Measurements from ENCODE around the gene DEGS2. TPM values are rescaled to one million over a fixed set of nuclear protein-coding genes. Genes with fewer than 3 reads are reported as not detected.

The DEGS2 gene
- total and polyA plus RNA-seq, 2 experiments from 2014 or later, result 0.63 to 2.2 TPM

GRCh38 chr14:100192672-100193416, 33.4 kb upstream of the DEGS2 start:
- no peaks in the 10 kb centered on the region for H3K79me2 ChIP-seq (replicated peaks; ENCODE audit: insufficient read depth)
- peak overlapping the region; percentile 40; the same call in 1 of the 2 replicates for H3K4me3 ChIP-seq
- peak; percentile 100 for DNase-seq (ENCODE audit: low spot score)
- peak overlapping the region; percentile 76 for H3K4me2 ChIP-seq
- peak overlapping the region; percentile 81 for H3K27ac ChIP-seq (ENCODE audit: low read depth)
- Mint-ChIP-seq H3K27ac (peak overlapping the region; percentile 74; the same call in 1 of the 2 replicates), H3K27me3 (ENCODE audit: insufficient read depth, low read depth, poor library complexity) (peaks cover 13% of the 10 kb centered on the region), H3K4me1 (peaks cover 13% of the 10 kb centered on the region), H3K36me3 (ENCODE audit: low read depth) (no peaks in the 10 kb centered on the region), H3K4me3 (peak overlapping the region; percentile 59), H3K9me3 (peaks cover 6% of the 10 kb centered on the region; the same call in 1 of the 3 replicates)
- no peaks in the 10 kb centered on the region for H3K9me2 ChIP-seq (ENCODE audit: insufficient read depth)
- H3K27me3 ChIP-seq (ENCODE audit: insufficient read depth), result no peaks in the 10 kb centered on the region
- TF ChIP-seq, protein P1, sequence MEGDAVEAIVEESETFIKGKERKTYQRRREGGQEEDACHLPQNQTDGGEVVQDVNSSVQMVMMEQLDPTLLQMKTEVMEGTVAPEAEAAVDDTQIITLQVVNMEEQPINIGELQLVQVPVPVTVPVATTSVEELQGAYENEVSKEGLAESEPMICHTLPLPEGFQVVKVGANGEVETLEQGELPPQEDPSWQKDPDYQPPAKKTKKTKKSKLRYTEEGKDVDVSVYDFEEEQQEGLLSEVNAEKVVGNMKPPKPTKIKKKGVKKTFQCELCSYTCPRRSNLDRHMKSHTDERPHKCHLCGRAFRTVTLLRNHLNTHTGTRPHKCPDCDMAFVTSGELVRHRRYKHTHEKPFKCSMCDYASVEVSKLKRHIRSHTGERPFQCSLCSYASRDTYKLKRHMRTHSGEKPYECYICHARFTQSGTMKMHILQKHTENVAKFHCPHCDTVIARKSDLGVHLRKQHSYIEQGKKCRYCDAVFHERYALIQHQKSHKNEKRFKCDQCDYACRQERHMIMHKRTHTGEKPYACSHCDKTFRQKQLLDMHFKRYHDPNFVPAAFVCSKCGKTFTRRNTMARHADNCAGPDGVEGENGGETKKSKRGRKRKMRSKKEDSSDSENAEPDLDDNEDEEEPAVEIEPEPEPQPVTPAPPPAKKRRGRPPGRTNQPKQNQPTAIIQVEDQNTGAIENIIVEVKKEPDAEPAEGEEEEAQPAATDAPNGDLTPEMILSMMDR (conservative IDR thresholded peaks at IDR 0.05; ENCODE audit: low read depth in 2 of 2), result peak; percentile 66 to 89
- TF ChIP-seq EZH2phosphoT487 (IDR thresholded peaks at IDR 0.05; ENCODE audit: unreplicated experiment) (no peak), NANOG (IDR thresholded peaks at IDR 0.05; ENCODE audit: borderline replicate concordance) (no peak), POLR2AphosphoS5 (IDR thresholded peaks at IDR 0.05; ENCODE audit: low read depth) (peak; percentile 57), CREB1 (CRISPR knock-in tag; IDR thresholded peaks at IDR 0.05; ENCODE audit: low read depth) (peak; percentile 46; the same call in 1 of the 2 replicates)
- H2AFZ ChIP-seq, result peak overlapping the region; percentile 98
- peak; percentile 98 for ATAC-seq
- peaks cover 10% of the 10 kb centered on the region for H3K4me1 ChIP-seq (ENCODE audit: insufficient read depth)
- H3K36me3 ChIP-seq (ENCODE audit: insufficient read depth), result no peaks in the 10 kb centered on the region
- peaks cover 8% of the 10 kb centered on the region; the same call in 1 of the 2 replicates for H3F3A ChIP-seq (replicated peaks; ENCODE audit: low read depth)
- no peaks in the 10 kb centered on the region; the same call in 1 of the 2 replicates for H4K20me1 ChIP-seq (replicated peaks; ENCODE audit: insufficient read depth)

- ATAC-seq, result no peak
- Histone ChIP-seq H3K27ac (ENCODE audit: low read depth) (0 out of 2 replicates have a peak overlapping the region, but pooled peaks have one; percentile 59), H3K79me2 (replicated peaks; ENCODE audit: insufficient read depth) (no peaks in the 10 kb centered on the region), H3K4me1 (ENCODE audit: insufficient read depth) (peaks cover 10% of the 10 kb centered on the region), H3F3A (replicated peaks; ENCODE audit: low read depth) (peaks cover 8% of the 10 kb centered on the region; the same call in 1 of the 2 replicates), H3K4me3 (peak overlapping the region; percentile 40; the same call in 1 of the 2 replicates), H2AFZ (peak overlapping the region; percentile 97; the same call in 1 of the 2 replicates), H4K20me1 (replicated peaks; ENCODE audit: insufficient read depth) (no peaks in the 10 kb centered on the region; the same call in 1 of the 2 replicates), H3K36me3 (ENCODE audit: insufficient read depth) (no peaks in the 10 kb centered on the region), H3K4me2 (peak overlapping the region; percentile 76), H3K9me2 (ENCODE audit: insufficient read depth) (no peaks in the 10 kb centered on the region), H3K27me3 (ENCODE audit: insufficient read depth) (no peaks in the 10 kb centered on the region)
- Mint-ChIP-seq H3K4me1 (peaks cover 13% of the 10 kb centered on the region), H3K36me3 (ENCODE audit: low read depth) (no peaks in the 10 kb centered on the region), H3K27ac (peak overlapping the region; percentile 74; the same call in 1 of the 2 replicates), H3K4me3 (peak overlapping the region; percentile 59), H3K9me3 (peaks cover 6% of the 10 kb centered on the region; the same call in 1 of the 3 replicates), H3K27me3 (ENCODE audit: insufficient read depth, low read depth, poor library complexity) (peaks cover 18% of the 10 kb centered on the region)
- no peak for DNase-seq (ENCODE audit: low spot score)
- TF ChIP-seq, protein P2, sequence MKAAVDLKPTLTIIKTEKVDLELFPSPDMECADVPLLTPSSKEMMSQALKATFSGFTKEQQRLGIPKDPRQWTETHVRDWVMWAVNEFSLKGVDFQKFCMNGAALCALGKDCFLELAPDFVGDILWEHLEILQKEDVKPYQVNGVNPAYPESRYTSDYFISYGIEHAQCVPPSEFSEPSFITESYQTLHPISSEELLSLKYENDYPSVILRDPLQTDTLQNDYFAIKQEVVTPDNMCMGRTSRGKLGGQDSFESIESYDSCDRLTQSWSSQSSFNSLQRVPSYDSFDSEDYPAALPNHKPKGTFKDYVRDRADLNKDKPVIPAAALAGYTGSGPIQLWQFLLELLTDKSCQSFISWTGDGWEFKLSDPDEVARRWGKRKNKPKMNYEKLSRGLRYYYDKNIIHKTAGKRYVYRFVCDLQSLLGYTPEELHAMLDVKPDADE (IDR thresholded peaks at IDR 0.05), result no peak
- TF ChIP-seq, protein P1 (conservative IDR thresholded peaks at IDR 0.05; ENCODE audit: low read depth in 2 of 2), result no peak
- no peak for TF ChIP-seq ZNF462 (CRISPR knock-in tag; IDR thresholded peaks at IDR 0.05)
- TF ChIP-seq POLR2AphosphoS5 (IDR thresholded peaks at IDR 0.05; ENCODE audit: low read depth), result no peak
- TF ChIP-seq NANOG (IDR thresholded peaks at IDR 0.05; ENCODE audit: borderline replicate concordance), result no peak
Measured at GRCh38 chr14:100192250-100192671, 32.8 kb upstream of the DEGS2 start.
